SK-N-MC (cell line): ENCODE measurements around the gene TTLL7.
"Not testable (repeated sequence)": the region's sequence is repeated elsewhere in the genome, so short reads cannot be mapped to it uniquely, and the experiment has no call there.

Experiments
- DNase-seq: peaks from one replicate; pipeline ENCODE4 v3.0.0-alpha.2; 2011; ENCODE audit warnings: low read depth, low spot score
- H3K27ac ChIP-seq: fragments of 200-600 bp; sonication (generic); 2 replicates; pipeline ENCODE4 v1.5.1; 2016; ENCODE audit warnings: mixed run types
- H3K36me3 ChIP-seq: fragments of 200-600 bp; sonication (generic); 2 replicates; pipeline ENCODE4 v1.6.1; 2017; ENCODE audit warnings: antibody characterized with exemption, low read length, mixed read lengths; ENCODE audit not compliant: insufficient read depth
- H3K4me3 ChIP-seq: fragments of 200-600 bp; sonication (generic); 2 replicates; pipeline ENCODE4 v1.5.1; 2016
- H3K9ac ChIP-seq: fragments of 200-600 bp; sonication (generic); 2 replicates; pipeline ENCODE4 v1.8.0; 2017; ENCODE audit warnings: mixed run types, mixed read lengths; ENCODE audit not compliant: insufficient read length
- H3K9me3 ChIP-seq: fragments of 200-600 bp; sonication (generic); 2 replicates; pipeline ENCODE4 v1.6.1; 2017; ENCODE audit warnings: low read depth, mild to moderate bottlenecking, antibody characterized with exemption, low read length, moderate library complexity, mixed read lengths
- EZH2 ChIP-seq: fragments of 200-600 bp; sonication (generic); IDR thresholded peaks from one replicate; pipeline ENCODE4 v1.6.1; 2017; ENCODE audit warnings: antibody characterized with exemption
- FOXP2 ChIP-seq: optimal IDR thresholded peaks from 2 replicates; pipeline ENCODE3; 2011; ENCODE audit warnings: mild to moderate bottlenecking, moderate library complexity; ENCODE audit not compliant: insufficient read depth; ENCODE audit errors: extremely low read length, control extremely low read depth
- POLR2AphosphoS5 ChIP-seq: IDR thresholded peaks from 2 replicates; pipeline ENCODE4 v1.6.1; 2012; ENCODE audit warnings: mild to moderate bottlenecking, low read depth, low read length, borderline replicate concordance

The TTLL7 gene

GRCh38 chr1:83999316-83999819 lies 436 bp upstream of the TTLL7 start:
- Histone ChIP-seq H3K36me3 (no peaks in the 10 kb centered on the region), H3K9ac (peak overlapping the region; percentile 92), H3K27ac (peak overlapping the region; percentile 52; the same call in 1 of the 2 replicates), H3K9me3 (no peaks in the 10 kb centered on the region), H3K4me3 (peak overlapping the region; percentile 90)
- TF ChIP-seq POLR2AphosphoS5 (peak; percentile 47; the same call in 1 of the 2 replicates), FOXP2 (no peak), EZH2 (no peak)
- no peak for DNase-seq

- H3K9ac ChIP-seq: no peak overlapping the region
- no peak overlapping the region for H3K27ac ChIP-seq
- TF ChIP-seq FOXP2: no peak
- no peak for TF ChIP-seq POLR2AphosphoS5
- TF ChIP-seq EZH2: no peak
- H3K9me3 ChIP-seq: no peaks in the 10 kb centered on the region
- H3K4me3 ChIP-seq: peak overlapping the region; percentile 90
- no peak for DNase-seq
- H3K36me3 ChIP-seq: no peaks in the 10 kb centered on the region
These were observed 781 bp downstream of the TTLL7 start for GRCh38 chr1:83998205-83998497.

GRCh38 chr1:83997631-83998030 lies 1.3 kb downstream of the TTLL7 start:
- Histone ChIP-seq H3K9me3 (no peaks in the 10 kb centered on the region), H3K36me3 (no peaks in the 10 kb centered on the region), H3K4me3 (peak overlapping the region; percentile 90; the same call in 1 of the 2 replicates), H3K9ac (no peak overlapping the region), H3K27ac (no peak overlapping the region)
- no peak for TF ChIP-seq POLR2AphosphoS5
- TF ChIP-seq EZH2: no peak
- TF ChIP-seq FOXP2: no peak
- DNase-seq: no peak

- Histone ChIP-seq H3K9me3 (no peaks in the 10 kb centered on the region), H3K27ac (no peak overlapping the region), H3K9ac (no peak overlapping the region), H3K4me3 (no peak overlapping the region), H3K36me3 (no peaks in the 10 kb centered on the region)
- TF ChIP-seq POLR2AphosphoS5 (no peak), FOXP2 (no peak), EZH2 (no peak)
- DNase-seq: no peak
These were observed 2.3 kb downstream of the TTLL7 start for GRCh38 chr1:83996621-83997020.

GRCh38 chr1:83996191-83996590 lies 2.7 kb downstream of the TTLL7 start:
- Histone ChIP-seq H3K9me3 (no peaks in the 10 kb centered on the region), H3K9ac (no peak overlapping the region), H3K4me3 (no peak overlapping the region), H3K36me3 (no peaks in the 10 kb centered on the region), H3K27ac (no peak overlapping the region)
- no peak for TF ChIP-seq EZH2
- no peak for TF ChIP-seq POLR2AphosphoS5
- no peak for TF ChIP-seq FOXP2
- DNase-seq: no peak

GRCh38 chr1:83995649-83996048 lies 3.3 kb downstream of the TTLL7 start:
- Histone ChIP-seq H3K9ac (no peak overlapping the region), H3K36me3 (no peaks in the 10 kb centered on the region), H3K27ac (no peak overlapping the region), H3K9me3 (no peaks in the 10 kb centered on the region), H3K4me3 (no peak overlapping the region)
- DNase-seq: no peak
- TF ChIP-seq FOXP2 (no peak), POLR2AphosphoS5 (no peak), EZH2 (no peak)

GRCh38 chr1:83994111-83994510 lies 4.8 kb downstream of the TTLL7 start:
- Histone ChIP-seq H3K9ac (no peak overlapping the region), H3K36me3 (no peaks in the 10 kb centered on the region), H3K9me3 (no peaks in the 10 kb centered on the region), H3K4me3 (no peak overlapping the region), H3K27ac (no peak overlapping the region)
- no peak for DNase-seq
- TF ChIP-seq FOXP2 (no peak), EZH2 (no peak), POLR2AphosphoS5 (no peak)

GRCh38 chr1:83990734-83991133 lies 8.2 kb downstream of the TTLL7 start:
- Histone ChIP-seq H3K9me3 (no peaks in the 10 kb centered on the region), H3K4me3 (no peak overlapping the region), H3K36me3 (no peaks in the 10 kb centered on the region), H3K27ac (no peak overlapping the region), H3K9ac (no peak overlapping the region)
- TF ChIP-seq FOXP2: no peak
- no peak for TF ChIP-seq POLR2AphosphoS5
- no peak for TF ChIP-seq EZH2
- DNase-seq: no peak

- H3K4me3 ChIP-seq: no peak overlapping the region
- H3K9me3 ChIP-seq: no peaks in the 10 kb centered on the region
- TF ChIP-seq POLR2AphosphoS5: no peak
- no peak for TF ChIP-seq EZH2
- no peak for TF ChIP-seq FOXP2
- H3K9ac ChIP-seq: no peak overlapping the region
- H3K36me3 ChIP-seq: no peaks in the 10 kb centered on the region
- DNase-seq: no peak
- no peak overlapping the region for H3K27ac ChIP-seq
These were observed 13.9 kb downstream of the TTLL7 start for GRCh38 chr1:83985048-83985447.

GRCh38 chr1:83983918-83984317 lies 15.0 kb downstream of the TTLL7 start:
- DNase-seq, H3K36me3 ChIP-seq: not testable (repeated sequence)

More at GRCh38 chr1:83983918-83984317, 15.0 kb downstream of the TTLL7 start:
- not testable (repeated sequence) for H3K9ac ChIP-seq, H3K9me3 ChIP-seq, H3K4me3 ChIP-seq, H3K27ac ChIP-seq
